ENCODE measurements around the gene NR3C2.

DNA sequence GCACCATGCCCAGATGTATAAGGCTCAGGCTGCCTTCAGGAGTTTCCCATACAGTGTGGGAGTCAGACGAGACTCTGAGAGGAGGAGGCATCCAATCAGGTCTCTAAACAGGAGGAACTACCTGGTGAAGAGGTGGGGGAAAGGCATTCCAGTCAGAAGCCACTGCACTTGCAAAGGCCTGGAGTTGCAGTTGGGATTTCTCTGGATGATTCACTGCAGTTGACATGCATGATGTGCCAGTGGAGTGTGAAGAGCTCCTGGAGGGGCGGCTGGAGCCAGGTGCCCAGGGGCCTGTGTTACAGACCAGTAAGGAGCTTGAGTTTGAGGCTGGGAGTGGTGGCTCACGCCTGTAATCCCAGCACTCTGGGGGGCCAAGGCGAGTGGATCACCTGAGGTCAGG, 371.2 kb downstream of the NR3C2 start:
- TF ChIP-seq, protein P1, sequence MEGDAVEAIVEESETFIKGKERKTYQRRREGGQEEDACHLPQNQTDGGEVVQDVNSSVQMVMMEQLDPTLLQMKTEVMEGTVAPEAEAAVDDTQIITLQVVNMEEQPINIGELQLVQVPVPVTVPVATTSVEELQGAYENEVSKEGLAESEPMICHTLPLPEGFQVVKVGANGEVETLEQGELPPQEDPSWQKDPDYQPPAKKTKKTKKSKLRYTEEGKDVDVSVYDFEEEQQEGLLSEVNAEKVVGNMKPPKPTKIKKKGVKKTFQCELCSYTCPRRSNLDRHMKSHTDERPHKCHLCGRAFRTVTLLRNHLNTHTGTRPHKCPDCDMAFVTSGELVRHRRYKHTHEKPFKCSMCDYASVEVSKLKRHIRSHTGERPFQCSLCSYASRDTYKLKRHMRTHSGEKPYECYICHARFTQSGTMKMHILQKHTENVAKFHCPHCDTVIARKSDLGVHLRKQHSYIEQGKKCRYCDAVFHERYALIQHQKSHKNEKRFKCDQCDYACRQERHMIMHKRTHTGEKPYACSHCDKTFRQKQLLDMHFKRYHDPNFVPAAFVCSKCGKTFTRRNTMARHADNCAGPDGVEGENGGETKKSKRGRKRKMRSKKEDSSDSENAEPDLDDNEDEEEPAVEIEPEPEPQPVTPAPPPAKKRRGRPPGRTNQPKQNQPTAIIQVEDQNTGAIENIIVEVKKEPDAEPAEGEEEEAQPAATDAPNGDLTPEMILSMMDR (IDR thresholded peaks at IDR 0.05; ENCODE audit: poor library complexity, severe bottlenecking), result no peak
- TF ChIP-seq RAD21 (conservative IDR thresholded peaks at IDR 0.05) (no peak), EZH2 (IDR thresholded peaks at IDR 0.05; ENCODE audit: borderline replicate concordance, insufficient read depth, low read length, poor library complexity, severe bottlenecking) (no peak), POLR2AphosphoS5 (IDR thresholded peaks at IDR 0.05) (no peak), EP300 (conservative IDR thresholded peaks at IDR 0.05; ENCODE audit: poor library complexity, severe bottlenecking) (no peak), SMC3 (conservative IDR thresholded peaks at IDR 0.05; ENCODE audit: poor library complexity) (no peak), MXI1 (conservative IDR thresholded peaks at IDR 0.05; ENCODE audit: poor library complexity, severe bottlenecking) (no peak), TAF1 (IDR thresholded peaks at IDR 0.05; ENCODE audit: low read depth) (no peak)
- TF ChIP-seq, protein P2, sequence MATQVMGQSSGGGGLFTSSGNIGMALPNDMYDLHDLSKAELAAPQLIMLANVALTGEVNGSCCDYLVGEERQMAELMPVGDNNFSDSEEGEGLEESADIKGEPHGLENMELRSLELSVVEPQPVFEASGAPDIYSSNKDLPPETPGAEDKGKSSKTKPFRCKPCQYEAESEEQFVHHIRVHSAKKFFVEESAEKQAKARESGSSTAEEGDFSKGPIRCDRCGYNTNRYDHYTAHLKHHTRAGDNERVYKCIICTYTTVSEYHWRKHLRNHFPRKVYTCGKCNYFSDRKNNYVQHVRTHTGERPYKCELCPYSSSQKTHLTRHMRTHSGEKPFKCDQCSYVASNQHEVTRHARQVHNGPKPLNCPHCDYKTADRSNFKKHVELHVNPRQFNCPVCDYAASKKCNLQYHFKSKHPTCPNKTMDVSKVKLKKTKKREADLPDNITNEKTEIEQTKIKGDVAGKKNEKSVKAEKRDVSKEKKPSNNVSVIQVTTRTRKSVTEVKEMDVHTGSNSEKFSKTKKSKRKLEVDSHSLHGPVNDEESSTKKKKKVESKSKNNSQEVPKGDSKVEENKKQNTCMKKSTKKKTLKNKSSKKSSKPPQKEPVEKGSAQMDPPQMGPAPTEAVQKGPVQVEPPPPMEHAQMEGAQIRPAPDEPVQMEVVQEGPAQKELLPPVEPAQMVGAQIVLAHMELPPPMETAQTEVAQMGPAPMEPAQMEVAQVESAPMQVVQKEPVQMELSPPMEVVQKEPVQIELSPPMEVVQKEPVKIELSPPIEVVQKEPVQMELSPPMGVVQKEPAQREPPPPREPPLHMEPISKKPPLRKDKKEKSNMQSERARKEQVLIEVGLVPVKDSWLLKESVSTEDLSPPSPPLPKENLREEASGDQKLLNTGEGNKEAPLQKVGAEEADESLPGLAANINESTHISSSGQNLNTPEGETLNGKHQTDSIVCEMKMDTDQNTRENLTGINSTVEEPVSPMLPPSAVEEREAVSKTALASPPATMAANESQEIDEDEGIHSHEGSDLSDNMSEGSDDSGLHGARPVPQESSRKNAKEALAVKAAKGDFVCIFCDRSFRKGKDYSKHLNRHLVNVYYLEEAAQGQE (IDR thresholded peaks at IDR 0.05; ENCODE audit: borderline replicate concordance), result no peak

Measured in neural cell (in vitro differentiated cells).